ENCODE data around the gene ASXL3.
A peak's percentile ranks its signal among the peaks of the same experiment; 100 is the strongest.

ASXL3 gene

DNA sequence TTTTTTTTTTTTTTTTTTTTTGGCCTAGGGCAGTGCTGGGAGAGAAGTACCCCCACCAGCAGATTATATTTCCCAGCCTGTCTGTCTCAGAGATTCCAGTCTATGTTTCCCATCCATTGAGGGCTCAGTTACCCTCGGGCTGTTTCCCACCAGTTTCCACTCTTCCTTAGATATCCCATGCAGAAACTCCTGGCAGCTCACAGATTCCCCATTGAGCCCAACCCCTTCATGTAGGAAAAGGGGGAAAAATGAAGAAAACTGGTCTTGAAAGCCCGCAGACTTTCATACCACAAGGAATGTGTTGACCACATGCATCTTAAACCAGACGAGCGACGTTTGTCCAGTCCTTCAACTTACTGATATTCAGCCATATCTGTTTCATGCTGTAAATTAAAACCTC, 15.2 kb downstream of the ASXL3 start:
- H3K79me1 ChIP-seq (ENCODE audit: low read length): peaks cover 6% of the 10 kb centered on the region
- no peak overlapping the region for H3K14ac ChIP-seq (ENCODE audit: low read length)
- H3K79me2 ChIP-seq (ENCODE audit: control insufficient read depth, insufficient read depth, low read length, poor library complexity): no peaks in the 10 kb centered on the region
- no peak overlapping the region for H4K12ac ChIP-seq (ENCODE audit: low read depth, low read length)
- H4K8ac ChIP-seq (ENCODE audit: low read depth, low read length): peak overlapping the region; percentile 47
- no CpG with 5 or more reads among the region's 5 CpGs for WGBS (ENCODE audit: extremely low coverage, insufficient coverage, insufficient read length)
- no peak overlapping the region for H3K9ac ChIP-seq (ENCODE audit: low read length)
- no peaks in the 10 kb centered on the region for H3K9me3 ChIP-seq (ENCODE audit: insufficient read depth, low read depth, low read length)
- no peak overlapping the region for H2AK5ac ChIP-seq (ENCODE audit: low read length)
- no peak overlapping the region for H3K23ac ChIP-seq (ENCODE audit: low read length)
- no peak overlapping the region for H4K91ac ChIP-seq (ENCODE audit: low read depth, low read length)
- no peaks in the 10 kb centered on the region for H3K36me3 ChIP-seq (ENCODE audit: control insufficient read depth in 1 of 2, insufficient read depth in 2 of 2, low read length in 2 of 2)
- peak overlapping the region; percentile 67 for H3K27ac ChIP-seq (ENCODE audit: low read depth, low read length)
- H3K18ac ChIP-seq (ENCODE audit: low read length): no peak overlapping the region
- no peak overlapping the region for H2BK12ac ChIP-seq (ENCODE audit: low read length)
- H3K4me2 ChIP-seq (ENCODE audit: low read length): peak overlapping the region; percentile 50
- peak; percentile 50 to 69 for DNase-seq
- no peak overlapping the region for H3K4me3 ChIP-seq (ENCODE audit: low read depth, low read length)
- H2BK120ac ChIP-seq (ENCODE audit: insufficient read depth, low read length, poor library complexity): no peak overlapping the region
- no peak overlapping the region for H2AFZ ChIP-seq (ENCODE audit: insufficient read depth, low read length, poor library complexity)
- H3K27me3 ChIP-seq (ENCODE audit: insufficient read depth, low read length): no peaks in the 10 kb centered on the region
- H2BK5ac ChIP-seq (ENCODE audit: low read depth, low read length, poor library complexity): peak overlapping the region; percentile 63
- H3K4ac ChIP-seq (ENCODE audit: low read depth, low read length): no peak overlapping the region
- peaks cover 0 to 4% of the 10 kb centered on the region in 2 experiments for H3K4me1 ChIP-seq (ENCODE audit: control insufficient read depth in 1 of 2, insufficient read depth in 2 of 2, low read length in 2 of 2)

DNA sequence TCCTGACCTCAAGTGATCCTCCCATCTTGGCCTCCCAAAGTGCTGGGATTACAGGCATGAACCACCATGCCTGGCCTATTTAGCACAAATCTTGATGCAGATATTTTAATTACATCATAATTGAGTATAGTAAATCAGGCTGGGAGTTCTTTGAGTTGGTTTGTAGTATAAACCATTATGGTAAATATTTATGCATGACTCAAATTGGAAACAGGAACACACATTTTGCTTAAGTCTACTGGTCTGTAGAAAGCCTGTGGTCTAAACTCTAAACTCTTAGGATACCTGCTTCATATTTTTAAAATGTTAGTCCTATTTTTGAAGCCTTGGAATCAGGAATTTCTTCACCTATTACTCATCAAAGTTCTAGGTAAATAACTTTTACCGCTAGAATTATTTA, 16.8 kb downstream of the ASXL3 start:
- H4K91ac ChIP-seq (ENCODE audit: low read depth, low read length): peak overlapping the region; percentile 37
- H4K8ac ChIP-seq (ENCODE audit: low read depth, low read length): no peak overlapping the region
- no peak overlapping the region for H3K4me3 ChIP-seq (ENCODE audit: low read depth, low read length)
- H3K23ac ChIP-seq (ENCODE audit: low read length): no peak overlapping the region
- no peak overlapping the region for H3K18ac ChIP-seq (ENCODE audit: low read length)
- H3K79me1 ChIP-seq (ENCODE audit: low read length): peaks cover 6% of the 10 kb centered on the region
- H3K9me3 ChIP-seq (ENCODE audit: insufficient read depth, low read depth, low read length): no peaks in the 10 kb centered on the region
- no peak overlapping the region for H3K14ac ChIP-seq (ENCODE audit: low read length)
- DNase-seq: no peak
- WGBS (ENCODE audit: extremely low coverage, insufficient coverage, insufficient read length): no CpG with 5 or more reads among the region's 1 CpG
- H3K27ac ChIP-seq (ENCODE audit: low read depth, low read length): no peak overlapping the region
- no peak overlapping the region for H2AFZ ChIP-seq (ENCODE audit: insufficient read depth, low read length, poor library complexity)
- H2BK120ac ChIP-seq (ENCODE audit: insufficient read depth, low read length, poor library complexity): no peak overlapping the region
- H2BK12ac ChIP-seq (ENCODE audit: low read length): no peak overlapping the region
- no peak overlapping the region for H3K4me2 ChIP-seq (ENCODE audit: low read length)
- H2BK5ac ChIP-seq (ENCODE audit: low read depth, low read length, poor library complexity): no peak overlapping the region
- H3K4ac ChIP-seq (ENCODE audit: low read depth, low read length): no peak overlapping the region
- no peak overlapping the region for H3K9ac ChIP-seq (ENCODE audit: low read length)
- H3K27me3 ChIP-seq (ENCODE audit: insufficient read depth, low read length): no peaks in the 10 kb centered on the region
- H3K79me2 ChIP-seq (ENCODE audit: control insufficient read depth, insufficient read depth, low read length, poor library complexity): no peaks in the 10 kb centered on the region
- H4K12ac ChIP-seq (ENCODE audit: low read depth, low read length): no peak overlapping the region
- H3K36me3 ChIP-seq (ENCODE audit: control insufficient read depth in 1 of 2, insufficient read depth in 2 of 2, low read length in 2 of 2): no peaks in the 10 kb centered on the region
- H2AK5ac ChIP-seq (ENCODE audit: low read length): no peak overlapping the region
- H3K4me1 ChIP-seq (ENCODE audit: control insufficient read depth in 1 of 2, insufficient read depth in 2 of 2, low read length in 2 of 2): peaks cover 0 to 4% of the 10 kb centered on the region in 2 experiments

DNA sequence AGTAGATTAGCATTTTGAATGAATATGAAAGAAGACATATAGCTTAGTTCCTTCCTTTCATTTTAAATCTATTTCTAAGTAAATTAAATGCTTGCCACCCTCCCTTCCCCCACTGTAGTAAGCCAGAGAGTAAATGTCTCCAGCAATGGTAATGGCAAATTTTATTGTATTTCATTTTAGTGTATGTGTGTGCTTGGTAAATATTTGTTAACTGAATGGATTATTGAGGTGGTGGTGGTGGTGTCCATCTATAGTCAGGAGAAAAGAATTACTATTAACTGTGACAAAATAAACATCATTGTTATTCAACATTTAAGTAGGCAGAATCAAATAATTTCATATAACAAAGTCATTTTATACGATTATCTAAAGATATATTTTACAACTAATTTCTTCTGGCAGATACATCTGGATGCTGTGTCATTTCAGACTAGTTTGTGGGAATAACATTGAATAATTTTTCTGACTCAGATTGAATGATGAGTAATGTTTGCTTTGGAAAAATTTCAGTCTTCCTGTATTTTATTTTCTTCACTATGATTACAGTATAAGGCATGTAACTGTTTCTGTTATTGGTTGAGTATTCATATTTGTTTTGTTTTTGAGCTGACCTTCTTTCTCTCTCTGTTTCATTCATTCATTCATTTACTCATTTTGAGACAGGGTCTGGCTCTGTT, 18.3 kb downstream of the ASXL3 start:
- WGBS (ENCODE audit: extremely low coverage, insufficient coverage, insufficient read length): no CpG with 5 or more reads among the region's 1 CpG
- Histone ChIP-seq H3K4me1 (ENCODE audit: control insufficient read depth in 1 of 2, insufficient read depth in 2 of 2, low read length in 2 of 2) (peaks cover 0 to 4% of the 10 kb centered on the region in 2 experiments), H4K8ac (ENCODE audit: low read depth, low read length) (no peak overlapping the region), H3K23ac (ENCODE audit: low read length) (no peak overlapping the region), H2BK5ac (ENCODE audit: low read depth, low read length, poor library complexity) (no peak overlapping the region), H3K14ac (ENCODE audit: low read length) (no peak overlapping the region), H3K4ac (ENCODE audit: low read depth, low read length) (no peak overlapping the region), H2AFZ (ENCODE audit: insufficient read depth, low read length, poor library complexity) (no peak overlapping the region), H3K9ac (ENCODE audit: low read length) (no peak overlapping the region), H2BK120ac (ENCODE audit: insufficient read depth, low read length, poor library complexity) (no peak overlapping the region), H3K79me1 (ENCODE audit: low read length) (peaks cover 6% of the 10 kb centered on the region), H3K36me3 (ENCODE audit: control insufficient read depth in 1 of 2, insufficient read depth in 2 of 2, low read length in 2 of 2) (no peaks in the 10 kb centered on the region), H3K9me3 (ENCODE audit: insufficient read depth, low read depth, low read length) (no peaks in the 10 kb centered on the region), H3K27me3 (ENCODE audit: insufficient read depth, low read length) (no peaks in the 10 kb centered on the region), H2BK12ac (ENCODE audit: low read length) (no peak overlapping the region), H3K27ac (ENCODE audit: low read depth, low read length) (no peak overlapping the region), H2AK5ac (ENCODE audit: low read length) (no peak overlapping the region), H3K79me2 (ENCODE audit: control insufficient read depth, insufficient read depth, low read length, poor library complexity) (no peaks in the 10 kb centered on the region), H4K91ac (ENCODE audit: low read depth, low read length) (no peak overlapping the region), H4K12ac (ENCODE audit: low read depth, low read length) (no peak overlapping the region), H3K18ac (ENCODE audit: low read length) (no peak overlapping the region), H3K4me3 (ENCODE audit: low read depth, low read length) (no peak overlapping the region), H3K4me2 (ENCODE audit: low read length) (no peak overlapping the region)
- DNase-seq: no peak

DNA sequence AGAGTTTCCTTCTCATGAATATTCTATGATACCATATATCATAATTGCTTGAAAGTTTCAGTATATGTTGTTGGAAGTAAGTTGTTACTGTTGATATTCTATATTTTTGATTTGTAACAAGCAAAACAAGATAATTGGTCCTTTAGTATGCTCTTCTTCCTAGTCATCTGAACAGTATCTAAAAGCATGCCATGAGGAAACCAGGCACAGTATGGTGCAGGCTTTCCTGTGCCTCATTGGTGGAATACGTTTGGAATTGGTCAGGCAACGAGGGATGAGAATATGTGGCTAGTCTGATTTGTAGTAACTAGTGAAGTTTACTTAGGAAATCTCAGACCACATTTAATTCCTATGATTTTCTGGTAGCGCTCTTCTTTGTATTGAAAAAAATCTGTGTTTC, 22.8 kb downstream of the ASXL3 start:
- H4K8ac ChIP-seq (ENCODE audit: low read depth, low read length): no peak overlapping the region
- no peak overlapping the region for H3K14ac ChIP-seq (ENCODE audit: low read length)
- no peak overlapping the region for H3K4me3 ChIP-seq (ENCODE audit: low read depth, low read length)
- no peak overlapping the region for H2BK5ac ChIP-seq (ENCODE audit: low read depth, low read length, poor library complexity)
- no peaks in the 10 kb centered on the region for H3K4me1 ChIP-seq (ENCODE audit: control insufficient read depth in 1 of 2, insufficient read depth in 2 of 2, low read length in 2 of 2)
- no peak for DNase-seq
- no peak overlapping the region for H2BK120ac ChIP-seq (ENCODE audit: insufficient read depth, low read length, poor library complexity)
- no peaks in the 10 kb centered on the region for H3K79me2 ChIP-seq (ENCODE audit: control insufficient read depth, insufficient read depth, low read length, poor library complexity)
- no peak overlapping the region for H3K4me2 ChIP-seq (ENCODE audit: low read length)
- H4K12ac ChIP-seq (ENCODE audit: low read depth, low read length): no peak overlapping the region
- no peak overlapping the region for H3K4ac ChIP-seq (ENCODE audit: low read depth, low read length)
- H3K9ac ChIP-seq (ENCODE audit: low read length): no peak overlapping the region
- WGBS (ENCODE audit: extremely low coverage, insufficient coverage, insufficient read length): no CpG with 5 or more reads among the region's 3 CpGs
- H2BK12ac ChIP-seq (ENCODE audit: low read length): no peak overlapping the region
- no peak overlapping the region for H3K18ac ChIP-seq (ENCODE audit: low read length)
- H3K27me3 ChIP-seq (ENCODE audit: insufficient read depth, low read length): no peaks in the 10 kb centered on the region
- H4K91ac ChIP-seq (ENCODE audit: low read depth, low read length): no peak overlapping the region
- H3K79me1 ChIP-seq (ENCODE audit: low read length): no peaks in the 10 kb centered on the region
- H3K27ac ChIP-seq (ENCODE audit: low read depth, low read length): no peak overlapping the region
- H2AFZ ChIP-seq (ENCODE audit: insufficient read depth, low read length, poor library complexity): no peak overlapping the region
- H3K23ac ChIP-seq (ENCODE audit: low read length): no peak overlapping the region
- H3K9me3 ChIP-seq (ENCODE audit: insufficient read depth, low read depth, low read length): no peaks in the 10 kb centered on the region
- no peaks in the 10 kb centered on the region for H3K36me3 ChIP-seq (ENCODE audit: control insufficient read depth in 1 of 2, insufficient read depth in 2 of 2, low read length in 2 of 2)
- no peak overlapping the region for H2AK5ac ChIP-seq (ENCODE audit: low read length)

Data from trophoblast cell (in vitro differentiated cells and primary cell).